ENCODE measurements around the gene TAF4B. TPM values are rescaled to one million over a fixed set of nuclear protein-coding genes. Genes with fewer than 3 reads are reported as not detected.

Gene TAF4B
- total RNA-seq, 2 experiments from 2014 or later, result 50.1 to 52.3 TPM

DNA sequence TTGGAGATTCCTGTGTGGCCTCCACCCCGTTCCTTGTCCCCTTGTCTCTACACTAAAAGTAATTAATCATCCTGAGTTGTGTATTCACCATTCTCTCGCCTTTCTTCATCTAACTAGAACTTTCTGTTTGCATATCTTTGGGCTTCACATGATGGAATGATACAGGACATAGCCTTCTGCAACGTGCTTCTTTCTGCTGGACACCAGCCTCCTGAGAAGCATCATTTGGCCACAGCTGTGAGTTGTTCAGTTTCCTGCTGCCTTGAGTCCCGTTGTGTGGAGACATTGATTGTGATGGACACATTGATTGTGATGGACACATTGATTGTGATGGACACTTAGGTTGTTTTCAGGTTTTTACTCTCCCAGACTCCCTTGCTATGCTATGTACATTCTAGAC is 182.8 kb downstream of the TAF4B start:
- POLR2A ChIA-PET, result interaction anchor here (0.8 kb wide), 1 partner anchor 113 kb away, joined by 3 read pairs; no protein-coding TSS in a partner anchor
- CTCF ChIA-PET (ENCODE audit: unreplicated experiment), result interaction anchor here (0.6 kb wide), 1 partner anchor 613 kb away, joined by 3 read pairs; no protein-coding TSS in a partner anchor
- no peaks in the 10 kb centered on the region for H3K4me1 ChIP-seq (ENCODE audit: insufficient read depth, low read length, poor library complexity, severe bottlenecking)
- no peaks in the 10 kb centered on the region for H3K79me2 ChIP-seq (ENCODE audit: insufficient read depth, low read depth, low read length)
- H2AFZ ChIP-seq (ENCODE audit: low read length), result no peak overlapping the region
- no TSS peak for BruUV-seq (replicated peaks)
- no peaks in the 10 kb centered on the region for H3K9me3 ChIP-seq (ENCODE audit: low read length)
- no peak overlapping the region for H3K4me2 ChIP-seq (ENCODE audit: low read length)
- no peak for DNase-seq (ENCODE audit: low spot score)
- no peak overlapping the region for H3K27ac ChIP-seq (ENCODE audit: low read depth, low read length, poor library complexity, severe bottlenecking)
- TF ChIP-seq, protein P1, sequence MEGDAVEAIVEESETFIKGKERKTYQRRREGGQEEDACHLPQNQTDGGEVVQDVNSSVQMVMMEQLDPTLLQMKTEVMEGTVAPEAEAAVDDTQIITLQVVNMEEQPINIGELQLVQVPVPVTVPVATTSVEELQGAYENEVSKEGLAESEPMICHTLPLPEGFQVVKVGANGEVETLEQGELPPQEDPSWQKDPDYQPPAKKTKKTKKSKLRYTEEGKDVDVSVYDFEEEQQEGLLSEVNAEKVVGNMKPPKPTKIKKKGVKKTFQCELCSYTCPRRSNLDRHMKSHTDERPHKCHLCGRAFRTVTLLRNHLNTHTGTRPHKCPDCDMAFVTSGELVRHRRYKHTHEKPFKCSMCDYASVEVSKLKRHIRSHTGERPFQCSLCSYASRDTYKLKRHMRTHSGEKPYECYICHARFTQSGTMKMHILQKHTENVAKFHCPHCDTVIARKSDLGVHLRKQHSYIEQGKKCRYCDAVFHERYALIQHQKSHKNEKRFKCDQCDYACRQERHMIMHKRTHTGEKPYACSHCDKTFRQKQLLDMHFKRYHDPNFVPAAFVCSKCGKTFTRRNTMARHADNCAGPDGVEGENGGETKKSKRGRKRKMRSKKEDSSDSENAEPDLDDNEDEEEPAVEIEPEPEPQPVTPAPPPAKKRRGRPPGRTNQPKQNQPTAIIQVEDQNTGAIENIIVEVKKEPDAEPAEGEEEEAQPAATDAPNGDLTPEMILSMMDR (conservative IDR thresholded peaks at IDR 0.05; ENCODE audit: low read length), result no peak
- TF ChIP-seq EZH2phosphoT487 (IDR thresholded peaks at IDR 0.05; ENCODE audit: borderline replicate concordance, low read depth, low read length), result no peak
- H4K20me1 ChIP-seq (ENCODE audit: insufficient read depth, low read length), result no peaks in the 10 kb centered on the region
- H3K4me3 ChIP-seq (ENCODE audit: low read depth, low read length, poor library complexity, severe bottlenecking), result no peak overlapping the region
- intact Hi-C loops (cut with micrococcal nuclease; ENCODE audit: unreplicated experiment), result loop anchor here (5.0 to 10.0 kb wide), 3 partner anchors 48 to 596 kb away; no protein-coding TSS in a partner anchor
- no peaks in the 10 kb centered on the region for H3K36me3 ChIP-seq (ENCODE audit: insufficient read depth, low read length)
- H3K9me2 ChIP-seq (ENCODE audit: insufficient read depth, low read length), result no peaks in the 10 kb centered on the region

DNA sequence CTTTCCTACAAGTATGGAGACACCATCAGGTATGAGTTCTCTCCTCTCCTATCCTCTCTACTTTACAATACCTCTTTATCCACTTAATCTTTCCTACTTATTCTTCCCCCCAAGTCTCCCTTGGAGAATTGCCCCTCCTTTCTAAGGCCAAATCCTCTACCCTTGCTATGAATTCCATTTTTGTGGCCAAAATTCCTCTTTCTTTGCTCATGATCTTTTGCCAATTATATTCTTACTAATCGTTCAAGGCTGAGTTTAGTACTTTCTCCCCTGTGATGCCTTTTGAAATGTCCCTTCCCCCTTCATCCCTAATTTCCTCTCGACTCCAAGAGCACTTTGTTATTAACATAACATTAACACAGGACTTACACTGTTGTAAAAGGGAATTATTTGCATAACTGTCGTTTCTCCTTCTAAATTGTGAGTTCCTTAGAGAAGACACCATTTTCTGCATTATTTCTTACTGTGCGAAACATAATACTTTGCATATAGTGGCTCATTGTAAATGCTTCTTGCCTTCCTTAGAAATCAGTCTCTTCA is 188.7 kb downstream of the TAF4B start:
- Histone ChIP-seq H4K20me1 (ENCODE audit: insufficient read depth, low read length) (no peaks in the 10 kb centered on the region), H3K27ac (ENCODE audit: low read depth, low read length, poor library complexity, severe bottlenecking) (no peak overlapping the region), H3K4me2 (ENCODE audit: low read length) (no peak overlapping the region), H3K4me3 (ENCODE audit: low read depth, low read length, poor library complexity, severe bottlenecking) (no peak overlapping the region), H3K79me2 (ENCODE audit: insufficient read depth, low read depth, low read length) (no peaks in the 10 kb centered on the region), H3K36me3 (ENCODE audit: insufficient read depth, low read length) (no peaks in the 10 kb centered on the region), H2AFZ (ENCODE audit: low read length) (no peak overlapping the region), H3K9me2 (ENCODE audit: insufficient read depth, low read length) (no peaks in the 10 kb centered on the region), H3K4me1 (ENCODE audit: insufficient read depth, low read length, poor library complexity, severe bottlenecking) (no peaks in the 10 kb centered on the region), H3K9me3 (ENCODE audit: low read length) (no peaks in the 10 kb centered on the region)
- TF ChIP-seq, protein P1 (conservative IDR thresholded peaks at IDR 0.05; ENCODE audit: low read length), result no peak
- TF ChIP-seq EZH2phosphoT487 (IDR thresholded peaks at IDR 0.05; ENCODE audit: borderline replicate concordance, low read depth, low read length), result no peak
- ChIA-PET POLR2A (no interaction called here), CTCF (ENCODE audit: unreplicated experiment) (no interaction called here)
- BruUV-seq (replicated peaks), result no TSS peak
- intact Hi-C loops (cut with micrococcal nuclease; ENCODE audit: unreplicated experiment), result no loop called here
- DNase-seq (ENCODE audit: low spot score), result no peak

DNA sequence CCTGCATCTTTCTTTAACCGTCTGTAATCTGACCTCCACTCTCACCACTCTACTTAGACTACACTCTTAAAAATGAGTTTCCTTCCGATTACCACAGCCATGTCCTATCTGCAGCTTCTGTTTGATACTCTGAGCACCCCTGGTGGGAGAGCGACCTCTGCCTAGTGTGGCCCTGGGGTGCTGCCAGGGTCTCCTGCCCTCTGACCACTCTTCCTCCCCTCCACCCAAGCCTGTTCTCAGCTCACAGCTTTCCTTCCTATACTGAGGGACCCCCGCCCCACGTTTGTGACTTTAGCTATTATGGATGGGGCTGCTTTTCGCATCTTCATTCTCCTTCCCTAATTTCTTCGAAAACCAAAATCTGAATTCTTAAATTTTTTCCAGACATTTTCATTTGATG is 189.4 kb downstream of the TAF4B start:
- TF ChIP-seq, protein P1 (conservative IDR thresholded peaks at IDR 0.05; ENCODE audit: low read length), result no peak
- no peak for TF ChIP-seq EZH2phosphoT487 (IDR thresholded peaks at IDR 0.05; ENCODE audit: borderline replicate concordance, low read depth, low read length)
- intact Hi-C loops (cut with micrococcal nuclease; ENCODE audit: unreplicated experiment), result no loop called here

More for the DNA sequence above, 189.4 kb downstream of the TAF4B start:
- Histone ChIP-seq H3K27ac (ENCODE audit: low read depth, low read length, poor library complexity, severe bottlenecking) (no peak overlapping the region), H3K4me1 (ENCODE audit: insufficient read depth, low read length, poor library complexity, severe bottlenecking) (no peaks in the 10 kb centered on the region), H3K79me2 (ENCODE audit: insufficient read depth, low read depth, low read length) (no peaks in the 10 kb centered on the region), H3K4me2 (ENCODE audit: low read length) (no peak overlapping the region), H3K36me3 (ENCODE audit: insufficient read depth, low read length) (no peaks in the 10 kb centered on the region), H2AFZ (ENCODE audit: low read length) (no peak overlapping the region), H4K20me1 (ENCODE audit: insufficient read depth, low read length) (no peaks in the 10 kb centered on the region), H3K4me3 (ENCODE audit: low read depth, low read length, poor library complexity, severe bottlenecking) (no peak overlapping the region), H3K9me2 (ENCODE audit: insufficient read depth, low read length) (no peaks in the 10 kb centered on the region), H3K9me3 (ENCODE audit: low read length) (no peaks in the 10 kb centered on the region)
- BruUV-seq (replicated peaks), result no TSS peak
- DNase-seq (ENCODE audit: low spot score), result no peak
- POLR2A ChIA-PET, result no interaction called here
- CTCF ChIA-PET (ENCODE audit: unreplicated experiment), result no interaction called here

All from OCI-LY7 (cell line).